IMR-90 (cell line): ENCODE data around the gene SPRR2E. TPM values are rescaled to one million over a fixed set of nuclear protein-coding genes. Genes with fewer than 3 reads are reported as not detected.

Experiments
- ATAC-seq: fragments of 200-7000 bp; cut with Tn5 transposase; 2 replicates; pipeline ENCODE4 v1.9.1; 2020; ENCODE audit warnings: low read depth, mild to moderate bottlenecking, moderate library complexity
- BruUV-seq: library from RNA; stranded (reverse); fragments of 400-500 nt; replicated peaks from 2 replicates; lab custom pipeline; 2021; lab: Mats Ljungman, UMichigan
- CTCF ChIA-PET: fragments of 300-600 bp; formaldehyde crosslinking; extraction: SDS; loops from one replicate; lab custom pipeline; 2021; ENCODE audit warnings: antibody characterized with exemption; lab: Yijun Ruan, JAX
- POLR2A ChIA-PET: fragments of 300-600 bp; sonication (Branson Sonifier 250); formaldehyde crosslinking; loops from one replicate; lab custom pipeline; 2022; ENCODE audit warnings: antibody characterized with exemption; ENCODE audit not compliant: unreplicated experiment; lab: Charles Lee
- DNase-seq: peaks from one replicate; pipeline ENCODE4 v3.0.0; 2013
- H2AFZ ChIP-seq: replicated peaks from 2 replicates; pipeline ENCODE3; 2013; ENCODE audit warnings: low read length, mild to moderate bottlenecking; ENCODE audit not compliant: poor library complexity
- H2AK5ac ChIP-seq: 2 replicates; pipeline ENCODE4 v1.6.1; 2013; ENCODE audit warnings: low read depth, low read length, inconsistent platforms
- H2AK9ac ChIP-seq: replicated peaks from 2 replicates; pipeline ENCODE3; 2013; ENCODE audit warnings: mild to moderate bottlenecking, low read depth, low read length, moderate library complexity; ENCODE audit not compliant: poor library complexity
- H2BK120ac ChIP-seq: 2 replicates; pipeline ENCODE4 v1.6.1; 2013; ENCODE audit warnings: low read depth, low read length, inconsistent platforms
- H2BK15ac ChIP-seq: 3 replicates; pipeline ENCODE4 v1.6.1; 2013; ENCODE audit warnings: low read depth, low read length, inconsistent platforms
- H2BK20ac ChIP-seq: 2 replicates; pipeline ENCODE4 v1.6.1; 2013; ENCODE audit warnings: low read depth, mild to moderate bottlenecking, inconsistent platforms, low read length, moderate library complexity
- H2BK5ac ChIP-seq: 2 replicates; pipeline ENCODE4 v1.6.1; 2013; ENCODE audit warnings: mild to moderate bottlenecking, low read depth, low read length, inconsistent platforms; ENCODE audit not compliant: poor library complexity, severe bottlenecking
- H3K14ac ChIP-seq: replicated peaks from 2 replicates; pipeline ENCODE4 v1.6.1; 2013; ENCODE audit warnings: low read depth, low read length, inconsistent platforms
- H3K18ac ChIP-seq: 2 replicates; pipeline ENCODE4 v1.6.1; 2013; ENCODE audit warnings: low read depth, low read length, control low read depth
- H3K23ac ChIP-seq: 2 replicates; pipeline ENCODE4 v1.6.1; 2013; ENCODE audit warnings: low read depth, low read length, inconsistent platforms
- H3K27ac ChIP-seq: 2 replicates; pipeline ENCODE4 v1.5.1; 2013; ENCODE audit warnings: mild to moderate bottlenecking, control low read depth, low read length; ENCODE audit not compliant: insufficient read depth
- H3K27me3 ChIP-seq: 2 replicates; pipeline ENCODE4 v1.6.1; 2013; ENCODE audit warnings: low read length; ENCODE audit not compliant: control insufficient read depth, insufficient read depth
- H3K36me3 ChIP-seq: 2 replicates; pipeline ENCODE4 v1.6.1; 2013; ENCODE audit warnings: low read length, mixed read lengths; ENCODE audit not compliant: control insufficient read depth, insufficient read depth
- H3K4ac ChIP-seq: 2 replicates; pipeline ENCODE4 v1.6.1; 2013; ENCODE audit warnings: low read depth, low read length, inconsistent platforms
- H3K4me1 ChIP-seq: 2 replicates; pipeline ENCODE4 v1.6.1; 2013; ENCODE audit warnings: low read length, mixed read lengths; ENCODE audit not compliant: control insufficient read depth, insufficient read depth
- H3K4me2 ChIP-seq: 2 replicates; pipeline ENCODE4 v1.6.1; 2013; ENCODE audit warnings: low read depth, mild to moderate bottlenecking, control low read depth, low read length, moderate library complexity
- H3K4me3 ChIP-seq: 2 replicates; pipeline ENCODE4 v1.5.1; 2013; ENCODE audit warnings: low read depth, mild to moderate bottlenecking, control low read depth, low read length, moderate library complexity; ENCODE audit not compliant: insufficient read depth
- H3K56ac ChIP-seq: 2 replicates; pipeline ENCODE4 v1.6.1; 2013; ENCODE audit warnings: low read length, inconsistent platforms; ENCODE audit not compliant: insufficient read depth; ENCODE audit errors: extremely low read depth
- H3K79me1 ChIP-seq, 2 experiments: 2 replicates each; pipeline ENCODE4 v1.6.1; 2013; ENCODE audit warnings: low read length in 2 of 2, inconsistent platforms in 1 of 2, low read depth in 1 of 2
- H3K9ac ChIP-seq: 2 replicates; pipeline ENCODE4 v1.6.1; 2013; ENCODE audit warnings: low read depth, low read length, control low read depth
- H3K9me1 ChIP-seq: 2 replicates; pipeline ENCODE4 v1.6.1; 2013; ENCODE audit warnings: low read length, inconsistent platforms; ENCODE audit not compliant: insufficient read depth
- H3K9me3 ChIP-seq: 2 replicates; pipeline ENCODE4 v1.6.1; 2013; ENCODE audit warnings: low read length; ENCODE audit not compliant: control insufficient read depth, insufficient read depth
- H4K20me1 ChIP-seq: 2 replicates; pipeline ENCODE4 v1.6.1; 2013; ENCODE audit warnings: low read length, inconsistent platforms; ENCODE audit not compliant: insufficient read depth
- H4K5ac ChIP-seq: 2 replicates; pipeline ENCODE4 v1.6.1; 2013; ENCODE audit warnings: mild to moderate bottlenecking, low read depth, low read length, control low read depth
- H4K8ac ChIP-seq, 2 experiments: 2 replicates each; pipeline ENCODE4 v1.6.1; 2013; ENCODE audit warnings: low read depth in 2 of 2, low read length in 2 of 2, control low read depth in 1 of 2, inconsistent platforms in 1 of 2
- H4K91ac ChIP-seq: 2 replicates; pipeline ENCODE4 v1.6.1; 2013; ENCODE audit warnings: low read depth, low read length, inconsistent platforms; ENCODE audit not compliant: insufficient read depth
- BHLHE40 ChIP-seq: fragments of 150-350 bp; IDR thresholded peaks from 2 replicates; pipeline ENCODE4 v1.6.1; 2016; ENCODE audit warnings: mild to moderate bottlenecking, low read depth, low read length
- CEBPB ChIP-seq: IDR thresholded peaks from 2 replicates; pipeline ENCODE4 v1.6.1; 2012; ENCODE audit warnings: low read depth, low read length, improper control_type of control experiment
- CHD1 ChIP-seq: IDR thresholded peaks from 2 replicates; pipeline ENCODE4 v1.6.1; 2012; ENCODE audit warnings: low read depth, low read length, improper control_type of control experiment
- CTCF ChIP-seq: conservative IDR thresholded peaks from 2 replicates; pipeline ENCODE4 v1.5.1; 2012; ENCODE audit warnings: mild to moderate bottlenecking, low read depth, low read length, improper control_type of control experiment
- ELK1 ChIP-seq: fragments of 150-350 bp; IDR thresholded peaks from 2 replicates; pipeline ENCODE4 v1.6.1; 2016; ENCODE audit warnings: low read depth, mild to moderate bottlenecking, low read length, moderate library complexity, borderline replicate concordance
- FOS ChIP-seq: fragments of 150-350 bp; IDR thresholded peaks from 2 replicates; pipeline ENCODE4 v1.6.1; 2016; ENCODE audit warnings: low read depth, low read length
- MAFK ChIP-seq: IDR thresholded peaks from 2 replicates; pipeline ENCODE4 v1.6.1; 2012; ENCODE audit warnings: low read depth, low read length, improper control_type of control experiment
- MAZ ChIP-seq: IDR thresholded peaks from 2 replicates; pipeline ENCODE4 v1.6.1; 2012; ENCODE audit warnings: low read depth, mild to moderate bottlenecking, low read length, improper control_type of control experiment, moderate library complexity, borderline replicate concordance
- MXI1 ChIP-seq: IDR thresholded peaks from 2 replicates; pipeline ENCODE4 v1.6.1; 2012; ENCODE audit warnings: low read depth, mild to moderate bottlenecking, low read length, moderate library complexity, borderline replicate concordance
- NFE2L2 ChIP-seq: fragments of 150-350 bp; IDR thresholded peaks from 2 replicates; pipeline ENCODE4 v1.6.1; 2016; ENCODE audit warnings: low read depth, mild to moderate bottlenecking, low read length
- POLR2A ChIP-seq: IDR thresholded peaks from 2 replicates; pipeline ENCODE4 v1.6.1; 2012; ENCODE audit warnings: mild to moderate bottlenecking, low read depth, low read length
- RAD21 ChIP-seq: IDR thresholded peaks from 2 replicates; pipeline ENCODE4 v1.6.1; 2012; ENCODE audit warnings: low read length, improper control_type of control experiment
- RCOR1 ChIP-seq: IDR thresholded peaks from 2 replicates; pipeline ENCODE4 v1.6.1; 2012; ENCODE audit warnings: mild to moderate bottlenecking, low read length, improper control_type of control experiment; ENCODE audit not compliant: insufficient replicate concordance
- RFX5 ChIP-seq: IDR thresholded peaks from 2 replicates; pipeline ENCODE4 v1.8.0; 2012; ENCODE audit warnings: low read depth, mild to moderate bottlenecking, low read length, moderate library complexity
- USF2 ChIP-seq: fragments of 150-350 bp; IDR thresholded peaks from 2 replicates; pipeline ENCODE4 v1.6.1; 2017; ENCODE audit warnings: mild to moderate bottlenecking, antibody characterized with exemption, low read length, low read depth
- WGBS, 2 experiments: methylation state at CpG; one replicate each; pipeline versions ENCODE4 v1.1.5 to v1.1.7; 2013; ENCODE audit warnings: missing lambda C conversion rate in 2 of 2; ENCODE audit not compliant: insufficient read length in 1 of 2; ENCODE audit errors: extremely low coverage in 2 of 2; 5-methylcytosine and 5-hydroxymethylcytosine counted together
- dilution Hi-C: fragments of 300-500 bp; cut with HindIII; formaldehyde crosslinking; loops from one replicate; pipeline ENCODE4 v1.14.3; 2018; ENCODE audit warnings: low sequenced_read_pairs; ENCODE audit not compliant: unreplicated experiment
- in situ Hi-C: fragments of 300-500 bp; cut with MboI; formaldehyde crosslinking; loops from 3 replicates; pipeline ENCODE4 v1.14.3; 2019; ENCODE audit warnings: low sequenced_read_pairs, inconsistent platforms, mixed read lengths
- intact Hi-C: fragments of 100-400 bp; cut with micrococcal nuclease; formaldehyde crosslinking; loops from 2 replicates; pipeline ENCODE4 v1.10.0; 2022
- polyA plus RNA-seq, 3 experiments: library from polyadenylated mRNA; depleted of rRNA; stranded (reverse); fragments of >200 nt; gene quantifications; 2 replicates each; pipeline ENCODE4 v1.2.3, GENCODE V29; 2012; ENCODE audit warnings: low replicate concordance in 1 of 3
- total RNA-seq: library from RNA; depleted of rRNA; stranded (reverse); fragments of >200 nt; gene quantifications from 2 replicates; pipeline ENCODE4 v1.2.3, GENCODE V29; 2012

The SPRR2E gene
- total and polyA plus RNA-seq, 2 of the 4 experiments (the other 2 are of a cell fraction), result not detected

- Histone ChIP-seq H2AFZ (no peak overlapping the region), H2AK9ac (no peak overlapping the region), H3K4me1 (no peaks in the 10 kb centered on the region), H3K27ac (no peak overlapping the region), H3K23ac (no peak overlapping the region), H3K79me1 (no peaks in the 10 kb centered on the region), H3K9me3 (no peaks in the 10 kb centered on the region), H4K91ac (no peak overlapping the region), H4K8ac (no peak overlapping the region), H3K4ac (no peak overlapping the region), H3K14ac (no peak overlapping the region), H2BK20ac (no peak overlapping the region), H2AK5ac (no peak overlapping the region), H3K27me3 (no peaks in the 10 kb centered on the region), H3K9ac (no peak overlapping the region), H2BK15ac (no peak overlapping the region), H3K56ac (no peak overlapping the region), H3K18ac (no peak overlapping the region), H2BK120ac (no peak overlapping the region), H3K36me3 (no peaks in the 10 kb centered on the region), H3K9me1 (no peaks in the 10 kb centered on the region), H3K4me3 (no peak overlapping the region), H4K20me1 (no peaks in the 10 kb centered on the region), H2BK5ac (no peak overlapping the region), H3K4me2 (no peak overlapping the region), H4K5ac (no peak overlapping the region)
- POLR2A ChIA-PET, result no interaction called here
- DNase-seq (no peak), ATAC-seq (no peak)
- no CpG with 5 or more reads among the region's 2 CpGs for WGBS, 2 experiments
- dilution Hi-C loops (no loop called here), in situ Hi-C loops (no loop called here), intact Hi-C loops (no loop called here)
- BruUV-seq, result no TSS peak
- TF ChIP-seq BHLHE40 (no peak), CEBPB (no peak), MAZ (no peak), ELK1 (no peak), USF2 (no peak), RAD21 (no peak), CHD1 (no peak), NFE2L2 (no peak), RFX5 (no peak), MAFK (no peak), CTCF (no peak), RCOR1 (no peak), FOS (no peak), MXI1 (no peak), POLR2A (no peak)
- CTCF ChIA-PET, result no interaction called here
These were observed 39.4 kb upstream of the SPRR2E start for GRCh38 chr1:153133743-153134142.
